Loucy (cell line): Measurements from ENCODE around the gene IRF2.

ENCODE experiments used
- H2AFZ ChIP-seq: fragments of 200-600 bp; sonication (generic); 2 replicates; pipeline ENCODE4 v1.6.0; 2016; ENCODE audit warnings: antibody characterized with exemption, mild to moderate bottlenecking, low read length, moderate library complexity
- H3F3A ChIP-seq: fragments of 200-600 bp; 2 replicates; pipeline ENCODE4 v1.6.0; 2016; ENCODE audit warnings: antibody characterized with exemption, low read depth, mild to moderate bottlenecking
- H3K27me3 ChIP-seq: fragments of 200-600 bp; sonication (generic); 2 replicates; pipeline ENCODE4 v1.6.1; 2014; ENCODE audit warnings: low read length, mild to moderate bottlenecking; ENCODE audit not compliant: insufficient read depth, poor library complexity, severe bottlenecking
- H3K36me3 ChIP-seq: fragments of 200-600 bp; sonication (generic); 2 replicates; pipeline ENCODE4 v1.6.1; 2016; ENCODE audit warnings: low read length; ENCODE audit not compliant: insufficient read depth
- H3K4me1 ChIP-seq: fragments of 200-600 bp; sonication (generic); 2 replicates; pipeline ENCODE4 v1.5.1; 2014; ENCODE audit warnings: low read length, mild to moderate bottlenecking; ENCODE audit not compliant: insufficient read depth, poor library complexity, severe bottlenecking
- H3K4me2 ChIP-seq: fragments of 200-600 bp; sonication (generic); 2 replicates; pipeline ENCODE4 v1.6.0; 2014; ENCODE audit warnings: antibody characterized with exemption, low read length, low read depth, mild to moderate bottlenecking; ENCODE audit not compliant: poor library complexity, severe bottlenecking
- H3K4me3 ChIP-seq: fragments of 200-600 bp; sonication (generic); 2 replicates; pipeline ENCODE4 v1.5.1; 2014; ENCODE audit warnings: low read length, mild to moderate bottlenecking, mixed read lengths; ENCODE audit not compliant: poor library complexity, severe bottlenecking
- H3K79me2 ChIP-seq: fragments of 200-600 bp; sonication (generic); 2 replicates; pipeline ENCODE4 v1.6.1; 2014; ENCODE audit warnings: low read length; ENCODE audit not compliant: insufficient read depth
- H3K9ac ChIP-seq: fragments of 200-600 bp; sonication (generic); 2 replicates; pipeline ENCODE4 v1.6.0; 2014; ENCODE audit warnings: mild to moderate bottlenecking, low read depth, low read length, moderate library complexity; ENCODE audit not compliant: poor library complexity, severe bottlenecking
- H3K9me2 ChIP-seq: fragments of 200-600 bp; sonication (generic); replicated peaks from 2 replicates; pipeline ENCODE4 v1.6.1; 2016; ENCODE audit warnings: low read depth, low read length, mixed read lengths
- H3K9me3 ChIP-seq: fragments of 200-600 bp; sonication (generic); 2 replicates; pipeline ENCODE4 v1.6.1; 2014; ENCODE audit warnings: mild to moderate bottlenecking, antibody characterized with exemption, low read length, low read depth; ENCODE audit not compliant: insufficient read depth
- H4K20me1 ChIP-seq: fragments of 200-600 bp; sonication (generic); 2 replicates; pipeline ENCODE4 v1.6.0; 2014; ENCODE audit warnings: antibody characterized with exemption, low read length, mild to moderate bottlenecking; ENCODE audit not compliant: insufficient read depth, poor library complexity, severe bottlenecking
- EZH2phosphoT487 ChIP-seq: fragments of 200-600 bp; IDR thresholded peaks from 2 replicates; pipeline ENCODE4 v1.6.1; 2018; ENCODE audit warnings: antibody characterized with exemption, mild to moderate bottlenecking, moderate library complexity, borderline replicate concordance
- TF ChIP-seq, protein P1 (sequence below): fragments of 200-600 bp; sonication (generic); conservative IDR thresholded peaks from 2 replicates; pipeline ENCODE4 v1.5.1; 2014; ENCODE audit warnings: mild to moderate bottlenecking, antibody characterized with exemption, low read length

IRF2 gene

GRCh38 chr4:184476695-184477094, 2.3 kb upstream of the IRF2 start:
- no peaks in the 10 kb centered on the region for H3K9me3 ChIP-seq
- peaks cover 24% of the 10 kb centered on the region for H3K4me1 ChIP-seq
- no peaks in the 10 kb centered on the region for H3K9me2 ChIP-seq
- H2AFZ ChIP-seq: no peak overlapping the region
- TF ChIP-seq EZH2phosphoT487: no peak
- H4K20me1 ChIP-seq: peaks cover 18% of the 10 kb centered on the region
- no peaks in the 10 kb centered on the region for H3K27me3 ChIP-seq
- H3K4me2 ChIP-seq: peak overlapping the region; percentile 76
- peak overlapping the region; percentile 15 for H3K4me3 ChIP-seq
- H3K79me2 ChIP-seq: peaks cover 44% of the 10 kb centered on the region
- H3K9ac ChIP-seq: no peak overlapping the region
- no peaks in the 10 kb centered on the region for H3K36me3 ChIP-seq
- no peaks in the 10 kb centered on the region for H3F3A ChIP-seq

- peaks cover 32% of the 10 kb centered on the region for H3K4me1 ChIP-seq
- no peaks in the 10 kb centered on the region for H3K27me3 ChIP-seq
- H3K36me3 ChIP-seq: no peaks in the 10 kb centered on the region
- H3K9ac ChIP-seq: peak overlapping the region; percentile 80
- peak overlapping the region; percentile 67; the same call in 1 of the 2 replicates for H2AFZ ChIP-seq
- H3K4me2 ChIP-seq: peak overlapping the region; percentile 76
- peaks cover 56% of the 10 kb centered on the region for H3K79me2 ChIP-seq
- H4K20me1 ChIP-seq: peaks cover 30% of the 10 kb centered on the region
- no peaks in the 10 kb centered on the region for H3K9me3 ChIP-seq
- H3K9me2 ChIP-seq: no peaks in the 10 kb centered on the region
- no peaks in the 10 kb centered on the region for H3F3A ChIP-seq
- peak overlapping the region; percentile 98 for H3K4me3 ChIP-seq
- no peak for TF ChIP-seq EZH2phosphoT487
- TF ChIP-seq, protein P1, sequence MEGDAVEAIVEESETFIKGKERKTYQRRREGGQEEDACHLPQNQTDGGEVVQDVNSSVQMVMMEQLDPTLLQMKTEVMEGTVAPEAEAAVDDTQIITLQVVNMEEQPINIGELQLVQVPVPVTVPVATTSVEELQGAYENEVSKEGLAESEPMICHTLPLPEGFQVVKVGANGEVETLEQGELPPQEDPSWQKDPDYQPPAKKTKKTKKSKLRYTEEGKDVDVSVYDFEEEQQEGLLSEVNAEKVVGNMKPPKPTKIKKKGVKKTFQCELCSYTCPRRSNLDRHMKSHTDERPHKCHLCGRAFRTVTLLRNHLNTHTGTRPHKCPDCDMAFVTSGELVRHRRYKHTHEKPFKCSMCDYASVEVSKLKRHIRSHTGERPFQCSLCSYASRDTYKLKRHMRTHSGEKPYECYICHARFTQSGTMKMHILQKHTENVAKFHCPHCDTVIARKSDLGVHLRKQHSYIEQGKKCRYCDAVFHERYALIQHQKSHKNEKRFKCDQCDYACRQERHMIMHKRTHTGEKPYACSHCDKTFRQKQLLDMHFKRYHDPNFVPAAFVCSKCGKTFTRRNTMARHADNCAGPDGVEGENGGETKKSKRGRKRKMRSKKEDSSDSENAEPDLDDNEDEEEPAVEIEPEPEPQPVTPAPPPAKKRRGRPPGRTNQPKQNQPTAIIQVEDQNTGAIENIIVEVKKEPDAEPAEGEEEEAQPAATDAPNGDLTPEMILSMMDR: no peak
Observed at GRCh38 chr4:184475498-184475897, 1.1 kb upstream of the IRF2 start.

- no peaks in the 10 kb centered on the region for H3F3A ChIP-seq
- no peaks in the 10 kb centered on the region for H3K27me3 ChIP-seq
- peak overlapping the region; percentile 67 for H2AFZ ChIP-seq
- no peaks in the 10 kb centered on the region for H3K9me2 ChIP-seq
- peak overlapping the region; percentile 76 for H3K4me2 ChIP-seq
- no peaks in the 10 kb centered on the region for H3K36me3 ChIP-seq
- no peak for TF ChIP-seq EZH2phosphoT487
- TF ChIP-seq, protein P1: no peak
- peaks cover 32% of the 10 kb centered on the region for H4K20me1 ChIP-seq
- H3K4me1 ChIP-seq: peaks cover 32% of the 10 kb centered on the region
- peak overlapping the region; percentile 80 for H3K9ac ChIP-seq
- no peaks in the 10 kb centered on the region for H3K9me3 ChIP-seq
- H3K4me3 ChIP-seq: peak overlapping the region; percentile 98
- H3K79me2 ChIP-seq: peaks cover 60% of the 10 kb centered on the region
Observed at GRCh38 chr4:184475096-184475461, 729 bp upstream of the IRF2 start.

DNA sequence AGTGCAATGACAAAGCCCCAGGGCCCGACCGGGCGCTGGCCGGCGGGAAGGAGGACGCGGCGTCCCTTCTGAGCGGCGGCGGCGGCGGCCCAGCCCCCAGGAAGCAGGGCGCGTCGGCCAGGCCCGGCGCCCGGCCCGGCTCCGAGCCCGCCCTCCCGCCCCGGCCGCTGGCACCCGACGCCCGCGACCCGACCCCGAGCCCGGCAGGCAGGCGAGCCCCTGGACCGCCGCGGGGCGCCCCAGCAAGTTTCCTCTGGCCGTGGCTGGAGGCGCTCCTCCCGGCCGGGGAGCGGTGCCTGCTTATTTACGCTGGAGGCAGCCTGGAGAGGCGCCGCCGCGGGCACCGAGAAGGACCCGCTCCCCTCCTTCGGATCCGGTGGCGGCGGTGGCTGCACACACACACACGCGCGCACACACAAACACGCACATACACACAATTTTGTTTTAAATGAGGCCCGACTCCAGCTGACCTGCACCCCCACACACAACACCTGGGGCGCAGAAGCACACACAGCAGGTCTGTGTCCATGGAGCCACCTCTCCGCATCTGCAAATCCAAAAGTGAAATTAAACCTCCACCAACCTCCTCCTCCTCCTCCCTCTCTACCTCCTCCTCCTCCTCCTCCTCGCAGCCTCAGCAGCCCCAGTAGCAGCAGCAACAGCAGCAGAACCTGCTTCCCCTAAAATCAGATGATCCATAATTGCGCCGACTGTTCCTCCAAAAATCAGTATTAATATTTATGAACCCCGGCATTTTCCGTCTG, 669 bp downstream of the IRF2 start:
- peaks cover 74% of the 10 kb centered on the region for H3K79me2 ChIP-seq
- no peaks in the 10 kb centered on the region for H3F3A ChIP-seq
- H3K27me3 ChIP-seq: no peaks in the 10 kb centered on the region
- H3K9ac ChIP-seq: peak overlapping the region; percentile 90
- peaks cover 32% of the 10 kb centered on the region for H3K4me1 ChIP-seq
- peaks cover 45% of the 10 kb centered on the region for H4K20me1 ChIP-seq
- H2AFZ ChIP-seq: 0 out of 2 replicates have a peak overlapping the region, but pooled peaks have one; percentile 43
- peak overlapping the region; percentile 98 for H3K4me3 ChIP-seq
- no peak for TF ChIP-seq EZH2phosphoT487
- TF ChIP-seq, protein P1: no peak
- no peaks in the 10 kb centered on the region for H3K9me2 ChIP-seq
- H3K9me3 ChIP-seq: no peaks in the 10 kb centered on the region
- peak overlapping the region; percentile 82 for H3K4me2 ChIP-seq
- H3K36me3 ChIP-seq: no peaks in the 10 kb centered on the region
